ENCODE results near the gene COL1A2. TPM values are rescaled to one million over a fixed set of nuclear protein-coding genes. Genes with fewer than 3 reads are reported as not detected.

COL1A2 gene
- total RNA-seq, 1 experiment from 2014 or later = 42.1 TPM

GRCh38 chr7:94412762-94413322 lies 18.1 kb downstream of the COL1A2 start:
- no peak overlapping the region for H4K5ac ChIP-seq (ENCODE audit: insufficient read length, low read depth, low read length)
- no peak overlapping the region for H2BK12ac ChIP-seq (ENCODE audit: insufficient read length, low read depth, low read length)
- H3K18ac ChIP-seq (ENCODE audit: insufficient read length, low read depth, low read length) = no peak overlapping the region
- no peak overlapping the region for H2BK120ac ChIP-seq (ENCODE audit: low read depth, low read length, poor library complexity, severe bottlenecking)
- no peak overlapping the region for H3K23ac ChIP-seq (ENCODE audit: insufficient read length, low read depth, low read length)
- no CpG with 5 or more reads among the region's 3 CpGs for WGBS (ENCODE audit: extremely low coverage, insufficient read length, low lambda C conversion rate)
- H3K23me2 ChIP-seq (ENCODE audit: insufficient read length, low read depth, low read length, poor library complexity, severe bottlenecking) = no peaks in the 10 kb centered on the region
- H2BK5ac ChIP-seq (ENCODE audit: insufficient read length, low read length) = no peak overlapping the region
- TF ChIP-seq, protein P1, sequence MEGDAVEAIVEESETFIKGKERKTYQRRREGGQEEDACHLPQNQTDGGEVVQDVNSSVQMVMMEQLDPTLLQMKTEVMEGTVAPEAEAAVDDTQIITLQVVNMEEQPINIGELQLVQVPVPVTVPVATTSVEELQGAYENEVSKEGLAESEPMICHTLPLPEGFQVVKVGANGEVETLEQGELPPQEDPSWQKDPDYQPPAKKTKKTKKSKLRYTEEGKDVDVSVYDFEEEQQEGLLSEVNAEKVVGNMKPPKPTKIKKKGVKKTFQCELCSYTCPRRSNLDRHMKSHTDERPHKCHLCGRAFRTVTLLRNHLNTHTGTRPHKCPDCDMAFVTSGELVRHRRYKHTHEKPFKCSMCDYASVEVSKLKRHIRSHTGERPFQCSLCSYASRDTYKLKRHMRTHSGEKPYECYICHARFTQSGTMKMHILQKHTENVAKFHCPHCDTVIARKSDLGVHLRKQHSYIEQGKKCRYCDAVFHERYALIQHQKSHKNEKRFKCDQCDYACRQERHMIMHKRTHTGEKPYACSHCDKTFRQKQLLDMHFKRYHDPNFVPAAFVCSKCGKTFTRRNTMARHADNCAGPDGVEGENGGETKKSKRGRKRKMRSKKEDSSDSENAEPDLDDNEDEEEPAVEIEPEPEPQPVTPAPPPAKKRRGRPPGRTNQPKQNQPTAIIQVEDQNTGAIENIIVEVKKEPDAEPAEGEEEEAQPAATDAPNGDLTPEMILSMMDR (conservative IDR thresholded peaks at IDR 0.05) = no peak
- no peaks in the 10 kb centered on the region for H3K9me3 ChIP-seq (ENCODE audit: control insufficient read depth, low read depth, low read length)
- H3K4me2 ChIP-seq (ENCODE audit: insufficient read depth, insufficient read length, low read length) = no peak overlapping the region
- Mint-ChIP-seq H3K4me1 (peaks cover 8 to 10% of the 10 kb centered on the region in 2 experiments), H3K27me3 (ENCODE audit: low read depth) (no peaks in the 10 kb centered on the region), H3K4me3 (no peak overlapping the region), H3K36me3 (ENCODE audit: insufficient read depth in 1 of 3, low read depth in 3 of 3) (peaks cover 11 to 72% (median 42%) of the 10 kb centered on the region in 3 experiments; a peak in 6 of 7 replicates), H3K9me3 (no peaks in the 10 kb centered on the region), H3K27ac (no peak overlapping the region)
- DNase-seq = no peak
- H3K79me1 ChIP-seq (ENCODE audit: insufficient read depth, low read depth, low read length, poor library complexity, severe bottlenecking) = no peaks in the 10 kb centered on the region
- no peak overlapping the region for H3K4ac ChIP-seq (ENCODE audit: low read depth, low read length)
- H4K8ac ChIP-seq (replicated peaks; ENCODE audit: insufficient read length, low read depth, low read length) = no peak overlapping the region
- H2BK15ac ChIP-seq (ENCODE audit: low read depth, low read length) = no peak overlapping the region
- H3T11ph ChIP-seq (ENCODE audit: low read length) = no peak overlapping the region
- no peak overlapping the region for H3K9ac ChIP-seq (ENCODE audit: extremely low read depth, insufficient read length, low read length)
- H3K14ac ChIP-seq (ENCODE audit: insufficient read depth, low read length) = no peak overlapping the region
- no peak overlapping the region for H4K91ac ChIP-seq (ENCODE audit: insufficient read length, low read depth, low read length)
- no peaks in the 10 kb centered on the region for H4K20me1 ChIP-seq (ENCODE audit: control insufficient read depth, insufficient read depth, insufficient read length)
- no peak overlapping the region for H2AFZ ChIP-seq (ENCODE audit: low read length)
- no peak overlapping the region for H2AK5ac ChIP-seq (ENCODE audit: insufficient read length, low read length)
- H3K27me3 ChIP-seq (ENCODE audit: insufficient read depth, low read length) = no peaks in the 10 kb centered on the region
- H3K27ac ChIP-seq (ENCODE audit: insufficient read length, low read depth, low read length) = no peak overlapping the region
- H3K79me2 ChIP-seq (ENCODE audit: insufficient read depth, low read length) = no peaks in the 10 kb centered on the region
- no peak overlapping the region for H2BK20ac ChIP-seq (ENCODE audit: low read depth, low read length, poor library complexity, severe bottlenecking)
- H3K4me1 ChIP-seq (ENCODE audit: insufficient read depth, low read length) = peaks cover 3% of the 10 kb centered on the region; the same call in 1 of the 2 replicates
- H3K56ac ChIP-seq (ENCODE audit: insufficient read length, low read depth, low read length) = no peak overlapping the region

Measured in H9 (cell line).